BE2C (cell line): ENCODE measurements around the gene FKBP5.

Source experiments
- DNase-seq: peaks from one replicate; pipeline ENCODE4 v3.0.0-alpha.2; 2020
- H3K27me3 ChIP-seq: fragments of 250-450 bp; sonication (Bioruptor Pico); 2 replicates; pipeline ENCODE4 v1.5.1; 2020; ENCODE audit warnings: mild to moderate bottlenecking
- H3K36me3 ChIP-seq: fragments of 250-450 bp; sonication (Bioruptor Pico); 2 replicates; pipeline ENCODE4 v1.5.1; 2020; ENCODE audit warnings: mild to moderate bottlenecking
- H3K4me1 ChIP-seq: fragments of 250-450 bp; sonication (Bioruptor Pico); 2 replicates; pipeline ENCODE4 v1.5.1; 2020
- H3K4me3 ChIP-seq: 2 replicates; pipeline ENCODE4 v1.5.1; 2011; ENCODE audit warnings: low read depth, low read length
- H3K9me3 ChIP-seq: fragments of 250-450 bp; sonication (Bioruptor Pico); 2 replicates; pipeline ENCODE4 v1.5.1; 2020
- TF ChIP-seq, protein P1 (sequence below): IDR thresholded peaks from 2 replicates; pipeline ENCODE4 v1.5.1; 2012; ENCODE audit warnings: mild to moderate bottlenecking, low read depth, low read length

FKBP5 gene

DNA sequence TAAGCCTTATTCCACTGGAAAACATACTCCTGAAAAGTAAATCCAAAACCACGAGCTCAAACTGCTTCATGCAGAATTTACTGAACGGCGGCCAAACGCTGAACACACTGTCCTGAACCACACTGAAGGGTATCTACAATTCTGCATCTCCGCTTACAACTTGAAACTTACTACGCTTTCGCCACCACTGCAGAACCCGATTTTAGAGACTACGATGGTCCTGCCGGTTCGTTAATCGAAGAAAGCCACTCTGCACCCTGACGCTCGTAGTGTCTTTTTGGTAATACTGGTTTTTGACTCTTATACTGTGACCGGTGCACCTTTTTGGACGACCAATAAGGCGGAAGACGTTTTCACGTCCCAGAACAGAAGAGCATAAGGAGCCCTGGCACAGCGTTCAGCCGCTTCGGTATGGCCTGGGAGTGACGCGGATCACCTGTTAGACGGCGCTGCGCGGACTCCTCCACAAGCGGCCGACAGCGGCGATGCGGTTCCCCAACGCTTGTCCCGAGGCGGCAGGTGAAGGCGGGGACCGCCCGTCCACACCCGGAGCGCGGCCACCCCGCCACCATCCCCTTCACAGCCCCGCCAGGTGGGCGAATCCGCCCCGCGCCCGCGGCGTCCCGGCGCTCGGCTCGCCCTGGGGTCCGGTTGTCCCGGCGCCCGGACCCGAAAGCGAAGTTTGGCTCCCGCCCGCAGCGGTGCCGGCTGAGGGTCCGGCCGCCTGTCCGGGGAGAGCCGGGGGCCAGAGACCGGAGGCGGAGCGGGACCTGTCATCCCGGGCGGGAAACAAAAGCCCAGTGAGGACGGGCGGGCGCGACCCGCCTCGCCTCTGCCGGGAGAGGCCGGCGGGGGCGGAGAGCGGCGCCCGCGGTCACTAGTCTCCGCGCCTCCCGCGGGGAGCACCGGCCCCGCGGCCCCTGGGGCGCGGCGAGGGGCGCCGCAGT lies 784 bp downstream of the FKBP5 start:
- H3K4me1 ChIP-seq = peaks cover 3% of the 10 kb centered on the region
- H3K9me3 ChIP-seq = no peaks in the 10 kb centered on the region
- peak; percentile 59 for DNase-seq
- H3K27me3 ChIP-seq = no peaks in the 10 kb centered on the region
- H3K36me3 ChIP-seq = peaks cover 2% of the 10 kb centered on the region; the same call in 1 of the 2 replicates
- TF ChIP-seq, protein P1, sequence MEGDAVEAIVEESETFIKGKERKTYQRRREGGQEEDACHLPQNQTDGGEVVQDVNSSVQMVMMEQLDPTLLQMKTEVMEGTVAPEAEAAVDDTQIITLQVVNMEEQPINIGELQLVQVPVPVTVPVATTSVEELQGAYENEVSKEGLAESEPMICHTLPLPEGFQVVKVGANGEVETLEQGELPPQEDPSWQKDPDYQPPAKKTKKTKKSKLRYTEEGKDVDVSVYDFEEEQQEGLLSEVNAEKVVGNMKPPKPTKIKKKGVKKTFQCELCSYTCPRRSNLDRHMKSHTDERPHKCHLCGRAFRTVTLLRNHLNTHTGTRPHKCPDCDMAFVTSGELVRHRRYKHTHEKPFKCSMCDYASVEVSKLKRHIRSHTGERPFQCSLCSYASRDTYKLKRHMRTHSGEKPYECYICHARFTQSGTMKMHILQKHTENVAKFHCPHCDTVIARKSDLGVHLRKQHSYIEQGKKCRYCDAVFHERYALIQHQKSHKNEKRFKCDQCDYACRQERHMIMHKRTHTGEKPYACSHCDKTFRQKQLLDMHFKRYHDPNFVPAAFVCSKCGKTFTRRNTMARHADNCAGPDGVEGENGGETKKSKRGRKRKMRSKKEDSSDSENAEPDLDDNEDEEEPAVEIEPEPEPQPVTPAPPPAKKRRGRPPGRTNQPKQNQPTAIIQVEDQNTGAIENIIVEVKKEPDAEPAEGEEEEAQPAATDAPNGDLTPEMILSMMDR = no peak
- H3K4me3 ChIP-seq = peak overlapping the region; percentile 95

DNA sequence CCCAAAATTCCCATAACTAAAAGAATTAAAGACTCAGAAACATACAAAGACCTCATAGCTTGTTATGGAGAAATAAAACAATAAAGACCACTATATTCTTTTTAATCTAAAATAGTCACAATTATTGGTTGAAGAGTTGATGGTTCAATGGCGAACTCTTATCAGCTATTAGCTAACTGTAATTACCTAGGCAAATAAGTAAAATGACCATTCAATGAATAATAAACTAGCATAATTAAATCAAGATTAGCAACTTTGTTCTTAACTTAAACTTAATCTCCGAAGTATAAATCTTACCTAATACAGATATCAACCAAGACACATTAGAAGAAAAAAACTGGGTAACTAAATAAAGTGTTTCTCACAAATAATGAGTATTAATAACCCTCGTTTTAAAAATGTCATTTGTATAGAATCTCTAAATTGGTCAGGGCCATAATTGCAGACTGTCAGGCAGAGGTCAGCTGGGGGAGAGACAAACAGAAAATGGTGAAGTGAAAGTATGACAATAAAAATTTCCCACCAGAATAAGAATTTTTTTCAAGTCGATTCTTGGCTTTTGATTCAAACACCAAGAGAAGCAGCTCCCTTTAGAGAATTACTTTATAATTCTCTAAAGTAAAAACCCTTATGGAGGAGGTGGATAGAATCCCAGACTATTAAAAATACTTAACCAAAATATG lies 1.7 kb downstream of the FKBP5 start:
- H3K27me3 ChIP-seq = no peaks in the 10 kb centered on the region
- no peak for DNase-seq
- H3K4me1 ChIP-seq = peaks cover 3% of the 10 kb centered on the region
- no peaks in the 10 kb centered on the region for H3K9me3 ChIP-seq
- peak overlapping the region; percentile 95 for H3K4me3 ChIP-seq
- peaks cover 2% of the 10 kb centered on the region; the same call in 1 of the 2 replicates for H3K36me3 ChIP-seq
- TF ChIP-seq, protein P1 = no peak

DNA sequence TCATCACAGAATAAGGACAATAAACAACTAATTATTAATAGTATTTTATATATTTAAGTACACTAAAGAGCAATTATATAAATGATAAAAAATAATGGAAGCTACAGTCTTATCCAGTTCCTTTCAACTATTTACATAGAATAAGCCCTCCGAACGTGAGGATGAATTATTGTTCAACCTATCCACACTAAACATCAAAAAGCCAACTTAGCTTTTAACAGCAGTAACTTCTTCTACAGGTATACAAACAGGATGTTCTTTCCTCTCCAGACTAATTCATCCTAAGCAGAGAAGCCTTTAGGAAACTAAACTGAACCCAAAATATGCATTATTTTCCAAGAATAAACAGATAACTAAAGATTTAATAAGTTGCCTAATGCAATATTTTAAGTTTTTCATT lies 2.3 kb downstream of the FKBP5 start:
- Histone ChIP-seq H3K36me3 (peaks cover 2% of the 10 kb centered on the region; the same call in 1 of the 2 replicates), H3K4me1 (peaks cover 3% of the 10 kb centered on the region), H3K27me3 (no peaks in the 10 kb centered on the region), H3K4me3 (peak overlapping the region; percentile 95), H3K9me3 (no peaks in the 10 kb centered on the region)
- DNase-seq = no peak
- TF ChIP-seq, protein P1 = no peak

DNA sequence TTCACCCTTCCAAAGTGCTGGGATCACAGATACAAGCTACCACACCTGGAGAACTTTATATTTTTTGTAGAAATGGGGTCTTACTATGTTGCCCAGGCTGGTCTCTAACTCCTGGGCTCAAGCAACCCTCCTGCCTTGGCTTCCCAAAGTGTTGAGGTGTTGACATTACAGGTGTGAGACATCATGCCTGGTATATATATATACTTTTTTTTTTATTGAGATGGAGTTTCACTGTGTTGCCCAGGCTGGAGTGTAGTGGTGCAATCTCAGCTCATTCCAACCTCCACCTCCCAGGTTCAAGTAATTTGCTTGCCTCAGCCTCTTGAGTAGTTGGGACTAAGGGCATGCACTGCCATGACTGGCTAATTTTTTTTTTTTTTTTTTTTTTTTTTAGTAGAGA lies 5.4 kb downstream of the FKBP5 start:
- TF ChIP-seq, protein P1 = no peak
- Histone ChIP-seq H3K36me3 (peaks cover 13% of the 10 kb centered on the region), H3K4me1 (0 out of 2 replicates have a peak, but pooled peaks cover 3% of the 10 kb centered on the region), H3K4me3 (no peak overlapping the region), H3K27me3 (no peaks in the 10 kb centered on the region), H3K9me3 (no peaks in the 10 kb centered on the region)
- no peak for DNase-seq

DNA sequence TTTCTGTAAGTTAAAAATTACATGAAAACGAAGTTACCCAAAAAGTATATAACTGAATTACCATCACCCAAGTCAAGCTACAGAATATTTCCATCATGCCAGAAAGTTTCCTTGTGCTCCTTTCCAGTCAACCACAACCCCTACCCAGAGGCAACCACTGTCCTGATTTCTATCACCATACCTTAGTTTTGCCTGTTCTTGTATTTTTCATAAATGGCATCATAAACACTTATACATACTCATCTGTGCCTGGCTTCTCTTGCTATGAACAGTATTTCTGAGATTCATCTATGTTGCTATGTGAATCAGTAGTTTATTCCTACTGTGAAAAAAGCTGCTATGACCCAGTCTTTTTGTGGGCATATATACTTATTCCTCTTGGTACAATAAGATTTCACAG lies 7.4 kb downstream of the FKBP5 start:
- Histone ChIP-seq H3K27me3 (no peaks in the 10 kb centered on the region), H3K9me3 (no peaks in the 10 kb centered on the region), H3K4me1 (peaks cover 10% of the 10 kb centered on the region), H3K36me3 (peaks cover 13% of the 10 kb centered on the region), H3K4me3 (no peak overlapping the region)
- DNase-seq = no peak
- TF ChIP-seq, protein P1 = no peak
